ENCODE measurements around the gene TUT4.

Gene TUT4

DNA sequence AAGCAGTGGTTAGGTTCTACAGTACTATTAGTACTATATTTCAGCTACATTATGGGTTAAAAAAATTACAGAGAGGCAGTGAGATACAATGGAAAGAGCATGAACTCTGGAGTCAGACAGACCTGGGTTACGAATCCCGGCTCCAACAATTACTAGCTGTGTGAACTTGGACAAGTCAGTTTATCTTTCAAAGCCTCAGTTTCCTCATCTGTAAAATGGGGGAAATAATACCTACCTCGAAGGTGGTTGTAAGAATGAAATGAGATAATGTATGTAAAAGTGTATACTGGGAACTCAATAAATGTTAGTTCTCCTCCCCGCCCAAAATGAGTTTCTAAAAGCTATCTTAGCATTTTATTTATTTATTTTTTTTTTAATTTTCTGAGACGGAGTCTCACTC is 89.0 kb downstream of the TUT4 start:
- no peak for DNase-seq

DNA sequence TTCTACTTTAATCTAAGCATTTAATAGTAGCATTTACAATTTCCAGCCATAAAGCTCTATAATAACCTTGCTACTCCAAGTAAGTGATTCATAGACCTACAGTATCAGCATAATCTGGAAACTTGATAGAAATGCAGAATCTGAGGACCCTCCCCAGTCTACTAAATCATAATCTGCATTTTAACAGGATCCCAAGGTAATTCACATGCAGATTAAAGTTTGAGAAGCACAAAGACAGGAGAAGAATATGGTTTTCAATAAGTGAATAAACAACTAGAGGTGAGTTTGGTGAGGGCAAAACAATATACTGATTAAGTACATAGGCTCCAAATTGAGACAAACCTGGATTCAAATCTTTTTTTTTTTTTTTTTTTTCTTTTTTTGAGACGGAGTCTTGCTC is 91.1 kb downstream of the TUT4 start:
- DNase-seq: no peak

DNA sequence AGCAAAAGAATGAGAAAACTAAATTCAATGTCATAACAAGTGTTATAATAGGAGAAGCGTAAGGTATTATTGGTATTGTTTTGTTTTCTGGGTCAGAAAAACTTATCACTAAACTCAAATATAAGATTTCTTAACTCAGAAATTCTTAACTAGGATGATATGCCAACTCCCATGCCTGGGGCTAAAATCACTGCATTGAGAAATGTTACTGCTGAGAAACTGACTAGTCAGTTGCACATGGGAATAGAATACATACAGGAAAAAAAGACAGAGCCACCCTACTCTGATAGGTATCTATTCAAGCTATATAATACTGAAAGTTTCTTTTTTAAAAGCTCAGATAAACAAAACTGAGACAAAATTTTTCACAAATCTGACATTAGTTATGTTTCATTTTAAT is 92.2 kb downstream of the TUT4 start:
- no peak for DNase-seq

DNA sequence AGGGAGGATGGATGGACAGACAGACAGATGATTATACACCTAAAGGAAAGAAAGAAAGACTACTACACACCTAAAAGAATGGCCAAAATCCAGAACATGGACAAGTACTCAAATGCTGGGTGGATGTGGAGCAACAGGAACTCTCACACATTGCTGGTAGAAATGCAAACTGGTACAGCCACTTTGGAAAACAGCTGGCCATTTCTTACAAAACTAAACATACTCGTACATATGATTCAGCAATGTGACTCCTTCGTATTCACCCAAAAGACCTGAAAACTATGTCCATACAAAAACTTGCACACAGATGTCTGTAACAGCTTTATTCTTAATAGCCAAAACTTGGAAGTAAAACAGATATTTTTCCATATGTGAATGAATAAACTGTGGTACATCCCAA is 97.2 kb downstream of the TUT4 start:
- DNase-seq: no peak

DNA sequence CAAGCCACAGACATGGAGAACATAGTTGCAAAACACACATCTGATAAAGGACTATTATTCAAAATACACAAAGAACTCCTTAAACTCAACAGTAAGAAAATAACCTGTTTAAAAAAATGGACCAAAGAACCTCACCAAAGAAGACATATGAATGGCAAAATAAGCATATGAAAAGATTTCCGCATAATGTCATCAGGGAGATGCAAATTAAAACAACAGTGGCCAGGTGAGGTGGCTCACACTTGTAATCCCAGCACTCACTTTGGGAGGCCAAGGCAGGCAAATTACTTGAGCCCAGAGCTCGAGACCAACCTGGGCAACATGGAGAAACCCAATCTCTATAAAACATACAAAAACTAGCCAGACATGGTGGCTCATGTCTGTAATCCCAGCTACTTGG is 98.1 kb downstream of the TUT4 start:
- DNase-seq: no peak

DNA sequence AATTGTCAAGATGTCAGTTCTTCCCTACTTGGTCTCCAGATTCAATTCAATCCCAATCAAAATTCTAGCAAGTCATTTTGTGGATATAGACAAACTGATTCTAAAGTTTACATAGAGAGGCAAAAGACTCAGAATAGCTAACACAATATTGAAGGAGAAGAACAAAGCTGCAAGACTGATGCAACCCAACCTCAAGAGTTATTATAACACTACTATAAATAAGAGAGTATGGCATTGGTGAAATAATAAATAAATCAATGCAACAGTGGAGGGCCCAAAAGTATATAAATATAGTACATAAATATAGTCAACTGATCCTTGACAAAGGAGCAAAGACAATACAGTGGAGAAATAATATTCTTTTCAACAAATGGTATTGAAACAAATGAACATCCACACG is 98.8 kb downstream of the TUT4 start:
- DNase-seq: no peak

DNA sequence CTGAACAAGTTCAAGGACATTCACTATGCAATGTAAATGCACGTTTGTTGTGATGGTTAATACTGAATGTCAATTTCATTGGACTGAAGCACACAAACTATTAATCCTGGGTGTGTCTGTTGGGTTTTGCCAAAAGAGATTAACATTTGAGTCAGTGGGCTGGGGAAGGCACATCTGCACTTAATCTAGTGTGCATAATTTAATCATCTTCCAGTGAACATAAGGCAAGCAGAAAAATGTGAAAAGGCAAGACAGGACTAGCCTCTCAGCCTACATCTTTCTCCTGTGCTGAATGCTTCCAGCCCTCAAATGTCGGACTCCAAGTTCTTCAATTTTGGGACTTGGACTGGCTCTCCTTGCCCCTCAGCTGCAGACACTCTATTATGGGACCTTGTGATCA is 108.4 kb downstream of the TUT4 start:
- no peak for DNase-seq

DNA sequence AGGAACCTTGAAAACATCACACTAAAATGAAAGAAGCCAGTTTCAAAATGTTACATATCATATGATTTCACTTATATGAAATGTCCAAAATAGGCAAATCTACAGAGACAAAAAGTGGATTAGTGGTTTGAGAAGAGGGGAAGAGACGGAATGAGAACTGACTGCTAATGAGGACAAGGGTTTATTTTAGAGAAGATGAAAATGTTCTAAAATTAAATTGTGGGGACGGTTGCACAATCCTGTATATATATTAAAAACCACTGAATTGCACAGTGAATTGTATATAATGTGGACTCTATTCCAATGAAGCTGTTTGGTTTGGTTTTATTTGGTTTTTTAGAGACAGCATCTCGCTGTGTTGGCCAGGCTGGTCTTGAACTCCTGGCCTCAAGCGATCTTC is 112.9 kb downstream of the TUT4 start:
- DNase-seq: no peak

DNA sequence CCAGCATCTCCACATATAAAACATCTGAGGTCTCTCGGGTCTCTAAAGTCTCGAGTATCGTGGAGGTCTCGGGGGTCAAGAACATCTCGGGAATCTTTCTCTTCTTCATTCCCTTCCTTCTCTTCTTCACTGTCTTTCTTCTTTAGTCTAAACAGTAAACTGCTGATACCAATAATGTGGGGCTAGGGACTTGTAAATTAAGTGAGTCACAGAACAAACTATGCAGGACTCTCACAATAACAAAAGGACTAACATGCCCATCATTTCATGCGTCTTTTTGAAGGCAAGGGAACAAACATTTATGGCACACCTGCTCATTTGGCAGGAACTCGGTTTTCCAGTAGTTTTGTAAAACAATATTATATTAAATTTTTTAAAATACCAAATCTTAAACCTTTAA is 116.1 kb downstream of the TUT4 start:
- no peak for DNase-seq

DNA sequence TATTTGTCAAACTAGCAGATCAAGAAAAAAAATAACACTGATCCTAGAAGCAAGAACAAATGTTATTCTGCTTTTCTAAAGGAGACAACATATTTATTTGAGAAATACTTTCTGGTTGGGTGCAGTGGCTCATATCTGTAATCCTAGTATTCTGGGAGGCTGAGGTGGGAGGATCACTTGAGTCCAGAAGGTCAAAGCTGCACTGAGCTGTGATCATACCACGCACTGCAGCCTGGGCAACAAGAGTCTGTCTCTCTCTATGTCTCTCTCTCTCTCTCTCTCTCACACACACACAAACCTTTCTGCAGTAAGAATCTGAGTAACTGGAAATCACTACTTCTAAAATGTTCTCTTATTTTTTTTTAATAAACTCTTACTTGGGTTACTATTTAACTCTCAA is 117.2 kb downstream of the TUT4 start:
- DNase-seq: no peak

DNA sequence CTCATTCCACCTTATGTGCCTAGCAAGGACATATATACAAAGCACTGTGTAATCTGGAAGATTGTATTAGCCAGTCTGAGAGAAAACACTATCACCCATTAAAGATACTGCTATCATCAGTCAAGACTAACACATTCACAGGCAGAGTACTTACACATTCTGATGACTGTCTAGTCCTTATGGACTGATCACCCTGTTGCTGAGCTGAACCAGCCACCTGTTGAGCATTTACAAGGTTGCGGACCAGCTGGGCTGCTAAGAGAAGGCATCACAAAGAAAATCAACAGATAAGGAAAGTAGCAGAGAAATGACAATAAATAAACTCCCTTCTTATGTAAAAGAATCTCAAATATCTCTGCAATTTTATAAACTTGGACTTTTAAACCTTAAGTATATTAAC is 117.7 kb downstream of the TUT4 start:
- DNase-seq: no peak

DNA sequence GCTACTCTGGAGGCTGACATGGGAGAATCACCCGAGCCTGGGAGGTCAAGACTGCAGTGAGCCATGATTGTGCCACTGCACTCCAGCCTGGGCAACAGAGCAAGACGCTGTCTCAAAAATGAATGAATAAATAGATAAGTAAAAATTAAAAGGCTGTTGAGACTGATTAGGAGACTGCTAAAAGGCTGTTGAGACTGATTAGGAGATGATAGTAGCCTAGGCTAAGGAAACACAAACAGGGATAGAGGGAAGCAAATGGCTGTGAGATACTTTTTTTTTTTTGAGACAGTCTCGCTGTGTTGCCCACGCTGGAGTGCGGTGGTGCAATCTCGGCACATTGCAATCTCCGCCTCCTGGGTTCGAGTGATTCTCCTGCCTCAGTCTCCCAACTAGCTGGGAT is 120.1 kb downstream of the TUT4 start:
- DNase-seq: no peak

DNA sequence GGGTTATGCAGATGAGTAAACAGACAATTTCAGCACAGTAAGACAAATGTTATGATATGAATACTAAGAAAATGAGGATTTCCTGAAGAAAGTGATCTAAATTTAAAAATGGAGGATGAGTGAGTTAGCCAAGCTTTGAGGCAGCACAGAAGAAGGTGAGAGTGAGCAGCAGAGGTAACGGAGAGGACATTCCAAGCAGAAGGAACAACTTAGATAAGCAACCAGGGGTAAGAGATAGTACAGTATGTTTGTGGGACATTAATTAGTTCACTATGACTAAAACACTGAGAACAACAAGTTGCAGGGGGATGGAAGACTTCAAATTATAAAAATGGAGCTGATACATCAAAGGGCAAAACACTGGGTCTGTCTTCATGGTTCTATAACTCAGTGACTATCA is 125.7 kb downstream of the TUT4 start:
- DNase-seq: no peak

DNA sequence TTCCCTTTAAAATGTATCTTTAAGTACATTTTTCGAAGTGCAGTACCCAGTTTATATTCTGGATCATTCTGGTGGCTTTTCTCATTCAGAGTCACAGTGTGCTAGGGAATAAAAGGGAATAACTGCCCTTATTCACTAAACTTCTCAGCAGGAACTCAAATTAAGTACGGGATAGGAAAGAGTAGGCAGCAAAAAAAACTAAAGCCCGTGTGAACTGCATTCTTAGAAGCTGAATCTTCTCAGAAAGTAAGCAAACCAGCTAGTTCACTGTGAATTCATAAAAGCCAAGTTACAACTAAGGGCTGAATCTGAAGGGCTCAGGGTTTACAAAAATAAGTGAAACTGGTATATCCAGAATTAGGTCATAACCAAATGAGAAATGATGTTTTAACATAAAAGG is 126.5 kb downstream of the TUT4 start:
- DNase-seq: no peak

DNA sequence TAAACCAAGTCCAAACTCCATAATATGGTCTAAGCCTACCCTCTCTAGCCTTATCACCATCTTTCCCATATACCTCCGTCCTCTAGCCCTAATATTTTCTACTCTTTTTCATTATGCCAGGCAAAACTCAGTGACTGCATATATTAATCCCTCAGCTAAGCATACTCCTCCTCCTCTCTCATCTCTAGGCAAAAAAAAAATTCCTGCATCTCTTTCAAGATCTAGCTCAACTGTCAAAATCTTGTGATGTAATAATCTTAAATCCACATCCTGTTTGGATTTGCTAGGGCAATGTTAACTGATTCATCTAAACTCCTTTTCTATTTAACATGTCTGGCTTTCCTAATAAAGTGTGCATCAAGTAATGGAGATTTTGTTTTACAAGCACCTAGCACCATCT is 128.1 kb downstream of the TUT4 start:
- DNase-seq: no peak

DNA sequence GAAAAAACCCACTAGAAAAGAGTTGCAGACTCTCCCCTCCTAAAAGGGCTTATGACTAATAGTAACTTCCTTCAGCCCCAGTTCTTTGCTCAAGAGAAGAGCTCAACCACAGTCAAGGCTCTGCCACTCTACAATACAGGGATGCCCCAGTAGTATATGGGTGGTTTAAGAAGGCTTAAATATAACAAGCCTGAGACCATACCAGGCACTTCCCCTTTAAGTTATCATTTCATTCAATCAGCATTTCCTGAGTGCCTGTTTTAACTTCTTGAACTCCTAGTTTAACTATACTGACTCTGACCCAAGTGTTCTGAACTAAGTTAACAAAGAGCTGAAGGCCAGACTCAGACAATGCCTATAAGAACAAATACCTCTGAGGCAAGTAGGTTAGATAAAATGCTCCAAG is 128.7 kb downstream of the TUT4 start:
- DNase-seq: no peak

DNA sequence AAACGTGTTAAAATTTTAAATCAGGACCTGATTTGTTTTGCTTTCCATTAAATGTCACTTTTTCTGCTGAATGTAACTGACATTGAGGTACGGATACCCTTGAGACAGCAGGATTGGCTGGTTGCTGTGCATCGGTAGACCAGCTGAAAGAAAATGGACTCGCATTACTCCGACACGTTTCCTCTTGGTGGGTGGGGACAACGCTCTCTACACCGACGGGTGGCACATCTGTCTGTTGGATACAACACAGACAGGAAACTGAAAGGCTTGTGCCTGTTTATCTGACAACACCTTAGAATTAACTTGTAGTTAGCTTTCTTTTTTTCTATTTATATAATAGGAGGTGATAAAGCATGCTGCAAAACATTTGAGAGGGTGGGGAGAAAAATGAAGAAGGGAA is 129.1 kb downstream of the TUT4 start:
- no peak for DNase-seq

DNA sequence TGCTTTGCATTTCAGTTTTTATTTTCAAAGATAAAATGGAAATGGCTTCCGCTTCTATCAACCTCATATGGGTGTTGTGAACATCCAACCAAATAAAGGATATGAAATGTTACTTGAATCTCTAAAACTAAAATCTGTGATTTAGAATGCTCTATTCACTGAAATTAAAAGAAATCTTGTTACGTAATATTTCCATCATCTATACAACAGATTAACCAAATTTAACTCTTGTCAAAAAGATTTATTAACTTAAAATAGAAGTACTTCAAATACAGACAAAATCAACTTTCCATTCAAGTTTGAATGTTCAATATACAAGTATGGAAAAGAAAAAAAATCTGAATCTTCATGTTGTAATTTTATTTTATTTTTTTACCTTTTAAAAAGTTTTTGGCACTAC is 129.8 kb downstream of the TUT4 start:
- DNase-seq: no peak

DNA sequence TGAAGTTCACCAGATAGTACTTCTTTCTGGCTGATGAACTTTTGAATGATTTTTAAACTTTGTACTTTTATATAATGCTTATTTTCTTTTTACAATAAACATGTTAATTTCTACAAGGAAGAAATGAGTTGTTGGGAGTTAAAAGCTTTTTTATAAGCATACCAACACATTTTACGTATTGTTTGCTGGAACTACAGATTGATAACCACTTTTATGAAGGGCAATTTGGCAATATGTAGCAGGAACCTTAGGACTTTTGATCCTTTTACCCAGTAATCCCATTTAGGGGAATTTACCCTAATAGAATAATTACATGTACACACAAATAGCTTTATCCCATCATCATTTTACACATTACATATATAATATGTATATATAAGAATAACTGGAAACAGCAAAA is 132.2 kb downstream of the TUT4 start:
- no peak for DNase-seq

DNA sequence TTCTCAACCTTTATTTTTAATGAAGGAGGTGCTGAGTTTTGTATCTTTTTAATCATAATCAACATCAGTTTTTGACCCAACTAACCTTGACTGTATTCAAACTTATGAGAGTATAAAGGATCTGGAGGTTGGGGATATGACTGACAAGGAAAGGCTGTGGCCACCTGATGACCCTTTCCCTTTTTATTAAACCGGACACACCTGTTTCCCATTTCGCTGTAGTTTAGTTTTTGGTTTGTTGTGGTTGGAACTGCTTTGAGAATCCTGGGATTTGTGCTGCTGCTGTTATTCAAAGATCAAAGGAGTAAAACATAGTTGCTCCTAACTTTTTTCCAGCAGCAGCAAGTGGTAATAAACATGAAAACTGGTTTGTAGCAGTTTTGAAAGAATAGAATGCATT is 136.1 kb downstream of the TUT4 start:
- DNase-seq: no peak

DNA sequence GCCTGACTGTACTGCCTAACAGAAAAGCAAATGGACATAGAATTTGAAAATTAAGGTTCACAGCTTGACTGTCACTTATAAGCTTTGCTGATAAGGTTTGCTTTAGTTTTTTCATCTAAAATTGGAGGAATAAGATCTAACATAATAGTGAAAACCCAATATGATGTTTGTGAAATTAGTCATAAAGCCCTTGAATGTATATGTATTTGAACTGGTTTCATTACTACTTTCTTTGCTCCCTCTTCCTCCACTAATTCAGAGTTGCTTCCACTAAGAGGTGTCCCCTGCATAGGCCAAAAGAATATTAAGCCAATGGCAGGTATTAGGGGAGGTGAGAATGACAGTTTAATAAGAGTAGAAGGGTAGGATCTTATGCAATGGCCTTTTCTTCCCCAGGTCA is 137.9 kb downstream of the TUT4 start:
- no peak for DNase-seq

DNA sequence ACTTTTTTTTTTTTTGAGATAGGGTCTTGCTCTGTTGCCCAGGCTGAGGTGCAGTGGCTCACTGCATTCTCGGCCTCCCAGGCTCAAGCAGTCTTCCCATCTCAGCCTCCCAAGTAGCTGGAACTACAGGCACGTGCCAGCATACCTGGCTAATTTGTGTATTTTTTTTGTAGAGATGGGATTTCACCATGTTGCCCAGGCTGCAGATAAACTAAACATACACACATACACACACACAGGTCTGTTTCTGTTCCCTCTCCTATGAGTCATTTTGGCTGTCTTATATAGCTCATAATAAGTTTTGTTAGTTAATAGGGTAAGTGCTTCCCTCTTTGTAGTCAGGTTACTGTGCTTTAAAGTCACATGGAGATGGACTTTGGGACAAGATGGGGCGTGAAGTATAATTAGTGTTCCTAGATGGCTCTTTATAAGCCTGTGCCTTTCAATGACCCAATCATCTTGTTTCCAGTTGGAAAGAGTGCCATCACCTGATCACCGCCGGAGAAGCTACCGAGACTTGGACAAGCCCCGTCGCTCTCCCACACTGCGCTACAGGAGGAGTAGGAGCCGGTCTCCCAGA is 139.4 kb downstream of the TUT4 start:
- DNase-seq: no peak

DNA sequence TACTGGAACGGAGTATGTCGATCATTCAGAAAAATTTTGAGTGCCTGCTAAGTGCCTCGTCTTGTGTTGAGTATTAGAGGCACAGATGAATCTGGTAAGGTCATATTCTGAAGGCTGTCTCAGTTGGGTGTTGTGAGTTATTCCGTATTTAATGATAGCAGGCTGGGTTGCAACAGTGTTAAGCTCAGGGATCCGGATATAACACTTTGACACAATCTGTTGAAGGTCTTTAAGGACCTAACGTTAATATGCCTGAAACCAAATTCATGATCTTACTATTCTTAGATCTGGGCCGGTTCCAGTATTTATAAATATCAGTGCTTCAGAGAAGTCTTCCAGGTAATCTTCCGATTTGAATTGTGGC is 147.9 kb downstream of the TUT4 start:
- DNase-seq: no peak

DNA sequence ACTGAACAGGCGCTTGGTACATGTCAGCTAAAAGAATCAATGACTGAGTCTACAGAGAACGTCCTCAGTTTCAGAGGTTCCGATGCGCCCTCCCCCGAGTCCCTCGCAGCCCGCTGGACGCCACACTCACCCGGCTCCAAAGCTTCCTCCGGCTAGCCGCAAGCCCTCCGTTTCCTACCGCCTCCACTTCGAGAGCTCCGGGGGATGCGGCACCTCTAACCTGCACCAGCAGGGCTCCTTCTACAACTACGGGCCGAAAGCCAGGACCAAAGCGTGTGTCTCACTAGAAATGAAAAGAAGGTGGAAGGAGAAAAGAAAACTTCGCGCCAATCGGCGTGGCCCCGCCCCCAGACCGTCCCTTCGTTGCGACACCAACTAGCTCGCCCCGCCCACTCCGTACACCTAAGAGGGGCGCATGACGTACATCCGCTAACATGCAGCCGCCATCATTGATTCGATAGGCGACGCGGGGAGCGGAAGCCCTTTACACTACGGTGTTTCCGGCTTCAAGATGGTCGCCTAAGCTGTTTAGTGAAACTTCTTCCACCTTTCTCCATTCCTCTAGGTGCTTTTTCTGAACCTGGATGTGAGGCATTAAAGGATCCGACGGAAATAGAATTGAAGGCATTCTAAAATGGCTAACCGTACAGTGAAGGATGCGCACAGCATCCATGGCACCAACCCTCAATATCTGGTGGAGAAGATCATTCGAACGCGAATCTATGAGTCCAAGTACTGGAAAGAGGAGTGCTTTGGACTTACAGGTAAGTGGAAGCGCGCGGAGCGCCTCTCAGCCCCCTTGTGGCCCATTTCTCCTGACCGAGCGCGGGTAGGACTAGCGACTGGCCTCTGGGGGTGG is 148.5 kb downstream of the TUT4 start, which contains the start of the genes ORC1 and PRPF38A:
TSS of gene ORC1 (minus strand) at position 308 of the 859 bp plus-strand sequence. CDS start 2,200 bp downstream, outside the sequence.
TSS of gene PRPF38A (plus strand) at position 487 of the 859 bp plus-strand sequence. CDS start at position 635, 148 bp downstream.
- peak; percentile 95 for DNase-seq

Measured in NCI-H510A treated with DMSO at 0.1 percent for 48 hours (cell line).